CD14-positive monocyte (primary cell): Measurements from ENCODE around the gene GPHN. TPM values are rescaled to one million over a fixed set of nuclear protein-coding genes. Genes with fewer than 3 reads are reported as not detected.

Source experiments
- DNase-seq, 3 donors: peaks; one replicate each; pipeline ENCODE4 v3.0.0-alpha.2; 2011 to 2022
- H2AFZ ChIP-seq: 2 replicates; pipeline ENCODE4 v1.6.0; 2012; ENCODE audit warnings: mild to moderate bottlenecking, low read depth, low read length, inconsistent platforms; ENCODE audit not compliant: insufficient read depth, poor library complexity, severe bottlenecking
- H3K27ac ChIP-seq, 2 donors: 1 replicate in 1 of 2; 2 replicates in 1 of 2; pipeline ENCODE4 v1.5.1; 2012 to 2013; ENCODE audit warnings: low read length in 2 of 2, control low read depth in 1 of 2, inconsistent platforms in 1 of 2, low read depth in 1 of 2, mild to moderate bottlenecking in 1 of 2
- H3K27me3 ChIP-seq, 2 donors: one replicate each; pipeline versions ENCODE4 v1.6.0 to v1.6.1; 2011 to 2013; ENCODE audit warnings: low read length in 2 of 2; ENCODE audit not compliant: control insufficient read depth in 2 of 2, insufficient read depth in 2 of 2
- H3K36me3 ChIP-seq, 2 donors: replicated peaks in 1 of 2; 1 replicate in 1 of 2; 2 replicates in 1 of 2; pipeline versions ENCODE4 v1.5.1 to v1.6.1; 2012 to 2013; ENCODE audit warnings: low read length in 2 of 2, control low read depth in 1 of 2, inconsistent platforms in 1 of 2, mild to moderate bottlenecking in 1 of 2; ENCODE audit not compliant: insufficient read depth in 2 of 2, control insufficient read depth in 1 of 2
- H3K4me1 ChIP-seq, 2 donors: 1 replicate in 1 of 2; 2 replicates in 1 of 2; pipeline versions ENCODE4 v1.5.1 to v1.6.1; 2012 to 2013; ENCODE audit warnings: low read length in 2 of 2, control low read depth in 1 of 2, inconsistent platforms in 1 of 2, mild to moderate bottlenecking in 1 of 2, moderate library complexity in 1 of 2; ENCODE audit not compliant: insufficient read depth in 2 of 2, control insufficient read depth in 1 of 2
- H3K4me2 ChIP-seq: replicated peaks from 2 replicates; pipeline ENCODE3; 2012; ENCODE audit warnings: low read length, moderate library complexity, mild to moderate bottlenecking; ENCODE audit not compliant: poor library complexity, severe bottlenecking; ENCODE audit errors: extremely low read depth
- H3K4me3 ChIP-seq, 3 experiments: fragments of 200-600 bp in 1 of 3; sonication (generic) in 1 of 3; replicated peaks in 1 of 3; 1 replicate in 2 of 3; 2 replicates in 1 of 3; pipeline ENCODE4 v1.5.1; 2011 to 2013; ENCODE audit warnings: low read length in 3 of 3, mild to moderate bottlenecking in 3 of 3, control low read depth in 2 of 3, low read depth in 2 of 3, inconsistent platforms in 1 of 3, moderate library complexity in 1 of 3
- H3K79me2 ChIP-seq: 2 replicates; pipeline ENCODE4 v1.6.0; 2012; ENCODE audit warnings: mild to moderate bottlenecking, control low read depth, inconsistent platforms, low read length, moderate library complexity; ENCODE audit not compliant: insufficient read depth
- H3K9ac ChIP-seq: 2 replicates; pipeline ENCODE4 v1.6.0; 2017; ENCODE audit warnings: low read length, mild to moderate bottlenecking; ENCODE audit not compliant: insufficient read depth, poor library complexity, severe bottlenecking
- H3K9me3 ChIP-seq, 2 donors: replicated peaks in 1 of 2; 1 replicate in 1 of 2; 2 replicates in 1 of 2; pipeline versions ENCODE4 v1.5.1 to v1.6.1; 2012 to 2013; ENCODE audit warnings: low read length in 2 of 2, control low read depth in 1 of 2; ENCODE audit not compliant: control insufficient read depth in 1 of 2, insufficient read depth in 1 of 2
- H4K20me1 ChIP-seq: 2 replicates; pipeline ENCODE4 v1.6.0; 2012; ENCODE audit warnings: mild to moderate bottlenecking, low read length, control low read depth, moderate library complexity; ENCODE audit not compliant: insufficient read depth
- H3K27ac Mint-ChIP-seq, 7 donors: one replicate each; pipeline ENCODE4 v1.8.0; 2020; ENCODE audit warnings: mild to moderate bottlenecking in 7 of 7, mixed read lengths in 7 of 7, moderate library complexity in 6 of 7, inconsistent platforms in 2 of 7
- H3K27me3 Mint-ChIP-seq, 3 donors: one replicate each; pipeline ENCODE4 v1.8.0; 2021 to 2022; ENCODE audit warnings: low read depth in 3 of 3, mild to moderate bottlenecking in 3 of 3, mixed read lengths in 3 of 3, moderate library complexity in 3 of 3, inconsistent platforms in 1 of 3
- H3K36me3 Mint-ChIP-seq, 2 donors: one replicate each; pipeline ENCODE4 v1.8.0; 2020; ENCODE audit warnings: mixed read lengths in 2 of 2, inconsistent platforms in 1 of 2, mild to moderate bottlenecking in 1 of 2
- H3K4me1 Mint-ChIP-seq: one replicate; pipeline ENCODE4 v1.8.0; 2020; ENCODE audit warnings: mild to moderate bottlenecking, mixed read lengths
- H3K4me3 Mint-ChIP-seq, 2 donors: one replicate each; pipeline ENCODE4 v1.8.0; 2020; ENCODE audit warnings: mild to moderate bottlenecking in 2 of 2, mixed read lengths in 2 of 2, moderate library complexity in 1 of 2
- H3K9me3 Mint-ChIP-seq, 7 donors: one replicate each; pipeline ENCODE4 v1.8.0; 2020 to 2022; ENCODE audit warnings: mixed read lengths in 7 of 7, mild to moderate bottlenecking in 6 of 7, moderate library complexity in 6 of 7, inconsistent platforms in 2 of 7
- CTCF ChIP-seq: fragments of 200-600 bp; IDR thresholded peaks from one replicate; pipeline ENCODE4 v1.8.0; 2022; ENCODE audit warnings: antibody characterized with exemption, mild to moderate bottlenecking
- WGBS: methylation state at CpG from one replicate; pipeline ENCODE4 v1.1.5; 2013; ENCODE audit warnings: missing lambda C conversion rate; ENCODE audit not compliant: insufficient coverage; 5-methylcytosine and 5-hydroxymethylcytosine counted together
- intact Hi-C, 2 donors: fragments of 100-400 bp; cut with micrococcal nuclease; formaldehyde crosslinking; loops; one replicate each; pipeline versions ENCODE4 v1.15.0 to v1.15.1; 2023
- polyA plus RNA-seq, 3 donors: library from polyadenylated mRNA; depleted of rRNA in 1 of 3; unstranded in 2 of 3; stranded (reverse) in 1 of 3; fragments of 300-500 nt in 2 of 3; fragments of >200 nt in 1 of 3; fragmentation: Illumina TruSeq in 2 of 3; gene quantifications; 1 replicate in 2 of 3; 2 replicates in 1 of 3; pipeline ENCODE4 v1.2.3, GENCODE V29; 2012 to 2021

Gene GPHN
- polyA plus RNA-seq, 3 donors, result 1.9 to 3.1 (median 3.0) TPM

- Mint-ChIP-seq H3K9me3 (no peaks in the 10 kb centered on the region), H3K27me3 (no peaks in the 10 kb centered on the region), H3K4me1 (no peaks in the 10 kb centered on the region), H3K36me3 (no peaks in the 10 kb centered on the region), H3K4me3 (no peak overlapping the region), H3K27ac (no peak overlapping the region)
- intact Hi-C loops, result no loop called here
- Histone ChIP-seq H3K9me3 (no peaks in the 10 kb centered on the region), H2AFZ (no peak overlapping the region), H4K20me1 (no peaks in the 10 kb centered on the region), H3K4me3 (no peak overlapping the region), H3K4me2 (no peak overlapping the region), H3K27me3 (no peaks in the 10 kb centered on the region), H3K27ac (no peak overlapping the region), H3K9ac (no peak overlapping the region), H3K36me3 (no peaks in the 10 kb centered on the region), H3K79me2 (no peaks in the 10 kb centered on the region), H3K4me1 (no peaks in the 10 kb centered on the region)
- DNase-seq, result no peak
- TF ChIP-seq CTCF, result no peak
Observed at GRCh38 chr14:66982247-66982646, 474.3 kb downstream of the GPHN start.

GRCh38 chr14:66992776-66993175 is 484.8 kb downstream of the GPHN start:
- Histone ChIP-seq H3K27ac (no peak overlapping the region), H3K9ac (no peak overlapping the region), H3K4me3 (no peak overlapping the region), H4K20me1 (no peaks in the 10 kb centered on the region), H3K9me3 (no peaks in the 10 kb centered on the region), H3K27me3 (no peaks in the 10 kb centered on the region), H3K79me2 (no peaks in the 10 kb centered on the region), H3K36me3 (no peaks in the 10 kb centered on the region), H3K4me1 (no peaks in the 10 kb centered on the region), H3K4me2 (no peak overlapping the region), H2AFZ (no peak overlapping the region)
- no peak overlapping the region for H3K4me3 Mint-ChIP-seq
- H3K27me3 Mint-ChIP-seq, result no peaks in the 10 kb centered on the region
- peaks cover 3 to 9% of the 10 kb centered on the region in 2 donors for H3K36me3 Mint-ChIP-seq
- DNase-seq, result no peak
- H3K27ac Mint-ChIP-seq, result no peak overlapping the region
- H3K4me1 Mint-ChIP-seq, result no peaks in the 10 kb centered on the region
- intact Hi-C loops, result no loop called here
- H3K9me3 Mint-ChIP-seq, result peaks cover 0 to 3% (median 0%) of the 10 kb centered on the region in 7 donors
- no CpG with 5 or more reads among the region's 2 CpGs for WGBS
- TF ChIP-seq CTCF, result no peak
